Neuron (in vitro differentiated cells): ENCODE measurements around the gene GPR78.

Experiments used
- H2AFZ ChIP-seq: one replicate; pipeline ENCODE4 v1.6.1; 2013; ENCODE audit warnings: low read depth, mild to moderate bottlenecking, inconsistent platforms, low read length, moderate library complexity
- H3K27me3 ChIP-seq: one replicate; pipeline ENCODE4 v1.6.1; 2013; ENCODE audit warnings: low read length; ENCODE audit not compliant: insufficient read depth
- H3K36me3 ChIP-seq: one replicate; pipeline ENCODE4 v1.6.1; 2013; ENCODE audit warnings: low read length; ENCODE audit not compliant: insufficient read depth
- H3K4me1 ChIP-seq: one replicate; pipeline ENCODE4 v1.6.1; 2013; ENCODE audit warnings: low read length; ENCODE audit not compliant: insufficient read depth
- H3K4me3 ChIP-seq: 2 replicates; pipeline ENCODE4 v1.5.1; 2013; ENCODE audit warnings: mild to moderate bottlenecking, low read length, moderate library complexity
- H3K9me3 ChIP-seq: one replicate; pipeline ENCODE4 v1.6.1; 2013; ENCODE audit warnings: low read length

Gene GPR78

GRCh38 chr4:8579526-8580320 is 469 bp upstream of the GPR78 start:
- Histone ChIP-seq H3K27me3 (peaks cover 31% of the 10 kb centered on the region), H2AFZ (no peak overlapping the region), H3K4me3 (no peak overlapping the region), H3K4me1 (no peaks in the 10 kb centered on the region), H3K36me3 (no peaks in the 10 kb centered on the region), H3K9me3 (no peaks in the 10 kb centered on the region)

- Histone ChIP-seq H3K9me3 (no peaks in the 10 kb centered on the region), H3K4me1 (no peaks in the 10 kb centered on the region), H2AFZ (no peak overlapping the region), H3K4me3 (no peak overlapping the region), H3K36me3 (no peaks in the 10 kb centered on the region), H3K27me3 (peaks cover 31% of the 10 kb centered on the region)
Measured at GRCh38 chr4:8581094-8581861, 1.1 kb downstream of the GPR78 start.

GRCh38 chr4:8582016-8582415 is 1.8 kb downstream of the GPR78 start:
- H3K4me3 ChIP-seq = no peak overlapping the region
- no peaks in the 10 kb centered on the region for H3K36me3 ChIP-seq
- H3K4me1 ChIP-seq = no peaks in the 10 kb centered on the region
- H2AFZ ChIP-seq = no peak overlapping the region
- H3K9me3 ChIP-seq = no peaks in the 10 kb centered on the region
- peaks cover 34% of the 10 kb centered on the region for H3K27me3 ChIP-seq

GRCh38 chr4:8582436-8582835 is 2.2 kb downstream of the GPR78 start:
- Histone ChIP-seq H3K4me1 (no peaks in the 10 kb centered on the region), H3K27me3 (peaks cover 36% of the 10 kb centered on the region), H3K9me3 (no peaks in the 10 kb centered on the region), H2AFZ (no peak overlapping the region), H3K36me3 (no peaks in the 10 kb centered on the region), H3K4me3 (no peak overlapping the region)

GRCh38 chr4:8582941-8583654 is 2.9 kb downstream of the GPR78 start:
- Histone ChIP-seq H3K27me3 (peaks cover 35% of the 10 kb centered on the region), H2AFZ (no peak overlapping the region), H3K36me3 (no peaks in the 10 kb centered on the region), H3K9me3 (no peaks in the 10 kb centered on the region), H3K4me1 (no peaks in the 10 kb centered on the region), H3K4me3 (no peak overlapping the region)

GRCh38 chr4:8583655-8584025 is 3.4 kb downstream of the GPR78 start:
- H3K27me3 ChIP-seq = peaks cover 37% of the 10 kb centered on the region
- no peaks in the 10 kb centered on the region for H3K9me3 ChIP-seq
- no peak overlapping the region for H3K4me3 ChIP-seq
- H3K36me3 ChIP-seq = no peaks in the 10 kb centered on the region
- H2AFZ ChIP-seq = no peak overlapping the region
- H3K4me1 ChIP-seq = no peaks in the 10 kb centered on the region

- H3K9me3 ChIP-seq = no peaks in the 10 kb centered on the region
- peaks cover 38% of the 10 kb centered on the region for H3K27me3 ChIP-seq
- H3K4me1 ChIP-seq = no peaks in the 10 kb centered on the region
- no peaks in the 10 kb centered on the region for H3K36me3 ChIP-seq
- H2AFZ ChIP-seq = no peak overlapping the region
- no peak overlapping the region for H3K4me3 ChIP-seq
Measured at GRCh38 chr4:8585186-8585585, 5.0 kb downstream of the GPR78 start.

- Histone ChIP-seq H3K27me3 (peaks cover 43% of the 10 kb centered on the region), H2AFZ (no peak overlapping the region), H3K4me1 (no peaks in the 10 kb centered on the region), H3K4me3 (no peak overlapping the region), H3K36me3 (no peaks in the 10 kb centered on the region), H3K9me3 (no peaks in the 10 kb centered on the region)
Measured at GRCh38 chr4:8585721-8586212, 5.6 kb downstream of the GPR78 start.

GRCh38 chr4:8586246-8586645 is 6.1 kb downstream of the GPR78 start:
- H3K27me3 ChIP-seq = peaks cover 43% of the 10 kb centered on the region
- no peaks in the 10 kb centered on the region for H3K36me3 ChIP-seq
- no peak overlapping the region for H3K4me3 ChIP-seq
- no peaks in the 10 kb centered on the region for H3K9me3 ChIP-seq
- no peaks in the 10 kb centered on the region for H3K4me1 ChIP-seq
- H2AFZ ChIP-seq = no peak overlapping the region

GRCh38 chr4:8586671-8587468 is 6.7 kb downstream of the GPR78 start:
- H3K27me3 ChIP-seq = peaks cover 43% of the 10 kb centered on the region
- H3K9me3 ChIP-seq = no peaks in the 10 kb centered on the region
- H3K4me3 ChIP-seq = no peak overlapping the region
- no peak overlapping the region for H2AFZ ChIP-seq
- no peaks in the 10 kb centered on the region for H3K4me1 ChIP-seq
- no peaks in the 10 kb centered on the region for H3K36me3 ChIP-seq

- Histone ChIP-seq H3K9me3 (no peaks in the 10 kb centered on the region), H3K27me3 (peaks cover 46% of the 10 kb centered on the region), H3K4me1 (no peaks in the 10 kb centered on the region)
Measured at GRCh38 chr4:8587469-8588195, 7.4 kb downstream of the GPR78 start.

GRCh38 chr4:8588196-8588470 is 7.9 kb downstream of the GPR78 start:
- H3K4me1 ChIP-seq = no peaks in the 10 kb centered on the region
- H3K4me3 ChIP-seq = no peak overlapping the region
- H3K36me3 ChIP-seq = no peaks in the 10 kb centered on the region
- H3K27me3 ChIP-seq = peaks cover 50% of the 10 kb centered on the region
- no peaks in the 10 kb centered on the region for H3K9me3 ChIP-seq
- no peak overlapping the region for H2AFZ ChIP-seq

More at GRCh38 chr4:8587469-8588195, 7.4 kb downstream of the GPR78 start:
- Histone ChIP-seq H3K36me3 (no peaks in the 10 kb centered on the region), H3K4me3 (no peak overlapping the region), H2AFZ (no peak overlapping the region)
